Stimulated activated CD8-positive, alpha-beta memory T cell treated with anti-CD3 and anti-CD28 coated beads, Interleukin-15, amount 100 ng/mL, for 1 hour (primary cell): Measurements from ENCODE around the gene ZNF451.
A peak's percentile ranks its signal among the peaks of the same experiment; 100 is the strongest.
"Not testable (repeated sequence)": the region's sequence is repeated elsewhere in the genome, so short reads cannot be mapped to it uniquely, and the experiment has no call there.

Experiments used
- DNase-seq: peaks from one replicate; pipeline ENCODE4 v3.0.0-alpha.2; 2020; ENCODE audit warnings: low read depth

The ZNF451 gene, protein sequence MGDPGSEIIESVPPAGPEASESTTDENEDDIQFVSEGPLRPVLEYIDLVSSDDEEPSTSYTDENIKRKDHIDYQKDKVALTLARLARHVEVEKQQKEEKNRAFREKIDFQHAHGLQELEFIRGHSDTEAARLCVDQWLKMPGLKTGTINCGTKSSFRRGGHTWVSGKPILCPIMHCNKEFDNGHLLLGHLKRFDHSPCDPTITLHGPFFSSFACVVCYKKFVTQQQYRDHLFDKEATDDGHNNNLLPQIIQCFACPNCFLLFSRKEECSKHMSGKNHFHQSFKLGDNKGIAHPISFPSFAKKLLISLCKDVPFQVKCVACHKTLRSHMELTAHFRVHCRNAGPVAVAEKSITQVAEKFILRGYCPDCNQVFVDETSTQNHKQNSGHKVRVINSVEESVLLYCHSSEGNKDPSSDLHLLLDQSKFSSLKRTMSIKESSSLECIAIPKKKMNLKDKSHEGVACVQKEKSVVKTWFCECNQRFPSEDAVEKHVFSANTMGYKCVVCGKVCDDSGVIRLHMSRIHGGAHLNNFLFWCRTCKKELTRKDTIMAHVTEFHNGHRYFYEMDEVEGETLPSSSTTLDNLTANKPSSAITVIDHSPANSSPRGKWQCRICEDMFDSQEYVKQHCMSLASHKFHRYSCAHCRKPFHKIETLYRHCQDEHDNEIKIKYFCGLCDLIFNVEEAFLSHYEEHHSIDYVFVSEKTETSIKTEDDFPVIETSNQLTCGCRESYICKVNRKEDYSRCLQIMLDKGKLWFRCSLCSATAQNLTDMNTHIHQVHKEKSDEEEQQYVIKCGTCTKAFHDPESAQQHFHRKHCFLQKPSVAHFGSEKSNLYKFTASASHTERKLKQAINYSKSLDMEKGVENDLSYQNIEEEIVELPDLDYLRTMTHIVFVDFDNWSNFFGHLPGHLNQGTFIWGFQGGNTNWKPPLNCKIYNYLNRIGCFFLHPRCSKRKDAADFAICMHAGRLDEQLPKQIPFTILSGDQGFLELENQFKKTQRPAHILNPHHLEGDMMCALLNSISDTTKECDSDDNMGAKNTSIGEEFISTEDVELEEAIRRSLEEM

DNA sequence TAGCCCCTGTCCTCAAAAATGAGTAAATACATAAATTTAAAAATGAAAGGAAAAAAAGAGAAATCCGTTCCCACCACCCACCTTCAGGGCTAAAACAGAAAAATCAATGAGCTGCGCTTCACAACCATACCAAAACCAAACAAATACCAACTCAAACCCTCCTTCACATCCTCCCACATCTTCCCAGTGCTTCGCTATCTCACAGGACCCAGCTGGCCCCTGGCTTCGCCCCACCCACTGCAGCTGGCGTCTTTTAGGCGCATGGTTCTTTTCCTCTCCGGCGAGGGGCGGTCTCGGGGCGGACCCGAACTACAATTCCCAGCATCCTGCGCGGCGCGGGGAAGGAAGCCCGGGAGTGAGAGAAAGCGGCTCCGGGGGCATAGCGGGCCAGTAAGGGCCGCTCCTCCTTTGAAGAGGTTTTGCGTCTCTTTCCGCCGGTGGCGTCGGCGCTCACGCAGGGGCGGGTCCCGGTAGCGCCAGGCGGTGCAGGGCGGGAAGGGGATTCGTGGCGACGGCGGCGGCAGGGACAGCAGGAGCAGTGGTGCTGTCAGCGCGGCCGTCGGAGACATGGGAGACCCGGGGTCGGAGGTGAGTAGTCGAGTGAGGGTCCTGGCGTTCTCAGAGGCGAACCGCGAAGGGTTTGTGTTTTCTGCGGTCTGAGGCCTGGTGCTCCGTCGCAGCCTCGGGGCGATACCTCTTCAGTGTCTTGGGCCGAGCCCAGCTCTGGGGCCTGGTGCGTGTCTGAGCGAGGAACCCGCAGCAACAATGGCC lies at the start of gene ZNF451:
TSS of gene ZNF451 (plus strand) at position 502 of the 771 bp plus-strand sequence. CDS start at position 568, 66 bp downstream.
- peak; percentile 95 for DNase-seq

DNA sequence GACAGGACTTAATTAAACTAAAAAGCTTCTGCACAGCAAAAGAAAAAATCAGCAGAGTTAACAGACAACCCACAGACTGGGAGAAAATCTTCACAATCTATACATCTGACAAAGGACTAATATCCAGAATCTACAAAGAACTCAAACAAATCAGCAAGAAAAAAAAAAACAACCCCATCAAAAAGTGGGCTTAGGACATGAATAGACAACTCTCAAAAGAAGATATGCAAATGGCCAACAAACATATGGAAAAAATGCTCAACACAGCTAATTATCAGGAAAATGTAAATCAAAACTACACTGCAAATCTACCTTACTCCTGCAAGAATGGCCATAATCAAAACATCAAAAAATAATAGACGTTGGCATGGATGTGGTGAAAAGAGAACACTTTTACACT lies 45.9 kb upstream of the ZNF451 start:
- DNase-seq = not testable (repeated sequence)

DNA sequence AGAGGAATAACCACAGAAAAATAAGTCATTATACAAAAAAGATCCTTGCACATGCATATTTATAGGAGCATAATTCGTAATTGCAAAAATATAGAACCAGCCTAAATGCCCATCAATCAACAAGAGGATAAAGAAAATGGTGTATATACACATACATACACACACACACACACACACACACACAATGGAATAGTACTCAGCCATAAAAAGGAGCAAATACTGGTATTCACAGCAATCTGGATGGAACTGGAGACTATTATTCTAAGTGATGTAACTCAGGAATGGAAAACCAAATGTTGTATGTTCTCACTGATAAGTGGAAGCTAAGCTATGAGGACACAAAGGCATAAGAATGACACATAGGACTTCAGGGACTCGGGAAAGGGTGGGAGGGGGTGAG lies 45.4 kb upstream of the ZNF451 start:
- DNase-seq = no peak

DNA sequence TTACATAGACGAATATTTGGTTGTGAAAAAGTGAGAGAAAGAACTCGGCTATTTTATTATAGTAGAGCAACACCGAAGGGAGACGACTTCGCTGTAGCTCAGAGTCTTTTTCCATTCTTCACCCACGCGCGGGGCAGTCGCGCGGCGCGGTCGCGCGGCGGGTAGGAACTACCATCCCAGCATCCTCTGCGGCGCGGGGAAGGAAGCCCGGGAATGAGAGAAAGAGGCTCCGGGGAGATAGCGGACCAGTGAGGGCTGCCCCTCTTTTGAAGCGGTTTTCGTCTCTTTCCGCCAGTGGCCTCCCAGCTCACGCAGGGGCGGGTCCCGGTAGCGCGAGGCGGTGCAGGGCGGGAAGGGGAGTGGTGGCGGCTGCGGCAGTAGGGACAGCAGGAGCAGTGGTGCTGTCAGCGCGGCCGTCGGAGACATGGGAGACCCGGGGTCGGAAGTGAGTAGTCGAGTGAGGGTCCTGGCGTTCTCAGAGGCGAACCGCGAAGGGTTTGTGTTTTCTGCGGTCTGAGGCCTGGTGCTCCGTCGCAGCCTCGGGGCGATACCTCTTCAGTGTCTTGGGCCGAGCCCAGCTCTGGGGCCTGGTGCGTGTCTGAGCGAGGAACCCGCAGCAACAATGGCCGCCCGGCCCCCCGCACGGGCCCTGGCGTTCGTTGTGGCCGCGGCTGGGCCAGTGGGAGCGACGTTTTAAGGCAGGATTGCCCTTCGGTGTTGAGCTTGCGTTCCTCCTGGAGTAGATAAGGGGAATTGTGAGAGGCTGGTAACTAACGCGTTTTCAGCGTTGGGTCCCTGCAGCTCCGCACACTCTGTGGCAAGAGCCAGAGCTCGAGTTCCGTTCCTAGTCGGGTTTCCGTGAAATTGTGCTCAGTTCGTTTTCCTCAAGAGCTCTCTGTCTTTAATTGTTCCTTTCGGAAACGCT lies 43.4 kb upstream of the ZNF451 start, which contains the start of gene KIAA1586:
TSS of gene KIAA1586 (plus strand) at position 362 of the 925 bp plus-strand sequence. CDS start at position 425, 63 bp downstream.
- DNase-seq = peak; percentile 42

DNA sequence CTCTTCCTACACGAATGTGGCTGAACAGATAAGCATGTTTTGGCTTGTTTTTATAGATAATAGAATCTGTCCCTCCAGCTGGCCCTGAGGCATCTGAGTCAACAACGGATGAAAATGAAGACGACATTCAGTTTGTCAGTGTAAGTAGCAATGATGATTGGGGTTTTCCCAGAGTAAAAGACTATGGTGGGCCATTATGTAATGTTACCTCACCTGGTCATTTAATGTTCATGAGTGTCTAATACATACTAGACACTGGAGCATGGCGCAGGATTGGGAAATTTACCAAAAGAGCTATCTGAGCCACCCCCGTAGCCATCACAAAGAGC lies 42.8 kb upstream of the ZNF451 start:
- DNase-seq = not testable (repeated sequence)

DNA sequence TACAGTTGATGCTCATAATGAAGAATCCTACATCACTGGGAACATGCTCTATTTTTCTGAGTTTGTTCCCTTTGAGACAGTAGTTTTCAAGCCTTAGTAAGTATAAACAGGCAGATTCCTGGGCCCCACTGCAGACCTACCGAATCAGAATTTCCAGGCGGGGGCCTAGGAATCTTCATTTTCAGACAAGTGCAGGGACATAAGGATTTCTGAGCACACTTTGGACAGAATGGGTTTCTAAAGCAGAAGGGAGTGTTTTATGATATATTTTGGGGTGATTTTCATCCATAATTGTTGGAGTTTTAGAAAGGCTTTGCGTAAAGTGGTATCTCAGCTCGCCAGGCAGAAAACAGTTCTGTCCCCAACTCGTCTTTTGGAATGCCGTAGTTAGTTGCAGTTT lies 42.1 kb upstream of the ZNF451 start:
- not testable (repeated sequence) for DNase-seq

DNA sequence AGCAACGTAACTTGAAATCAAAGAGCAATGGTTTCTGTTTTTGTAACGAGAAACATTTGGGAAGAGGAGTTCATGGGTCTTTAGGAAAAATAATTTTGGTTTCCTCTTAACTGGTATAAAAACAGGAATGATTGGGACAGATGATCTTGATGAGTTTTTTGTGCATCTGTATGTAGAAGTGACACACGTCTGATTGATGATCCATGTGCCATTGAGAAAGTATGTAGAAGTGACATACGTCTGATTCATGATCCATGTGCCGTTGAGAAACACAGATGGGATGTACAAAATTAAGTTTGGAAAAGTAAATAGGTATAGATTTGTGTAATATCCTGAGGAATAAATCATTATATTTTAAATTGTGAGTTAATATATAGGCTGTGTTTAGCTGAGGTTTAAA lies 41.4 kb upstream of the ZNF451 start:
- no peak for DNase-seq

DNA sequence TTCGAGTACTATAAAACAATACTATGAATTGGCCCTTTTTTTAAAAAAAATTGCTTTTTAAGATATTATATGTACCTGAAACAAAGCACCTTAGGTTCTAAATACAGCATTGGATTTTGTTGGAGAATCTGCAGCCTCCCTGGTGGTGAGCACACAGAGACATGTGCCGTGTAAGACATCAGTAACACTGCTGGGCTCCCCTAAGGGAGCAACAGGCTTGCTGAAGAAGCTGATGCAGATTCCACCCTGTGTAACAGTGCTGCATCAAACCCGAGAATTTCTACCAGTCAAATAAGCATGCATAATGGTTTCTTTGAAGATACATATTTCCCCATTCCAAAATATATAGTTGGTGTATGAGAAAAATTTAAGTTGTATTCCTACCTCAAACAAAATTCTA lies 26.1 kb upstream of the ZNF451 start:
- DNase-seq = no peak

DNA sequence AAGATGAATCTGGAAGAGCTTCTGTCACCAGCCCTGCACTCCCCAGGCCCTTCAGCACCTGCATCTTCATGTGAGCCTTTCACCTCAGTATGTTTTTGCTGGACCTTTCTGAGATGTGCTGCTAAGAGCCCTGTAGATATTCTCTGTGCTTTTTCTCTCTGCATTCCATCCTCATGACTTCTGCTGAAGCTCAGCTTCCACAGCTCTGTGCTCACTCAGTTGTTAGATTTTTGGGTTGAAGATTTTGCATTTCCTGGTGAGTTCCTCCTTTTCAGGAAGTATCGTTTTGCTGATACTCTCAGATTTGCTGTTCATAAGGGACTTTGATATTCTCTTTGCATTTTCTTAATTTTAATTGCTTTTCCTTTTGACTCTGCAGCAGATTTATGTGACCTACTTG lies 25.2 kb upstream of the ZNF451 start:
- DNase-seq = no peak

DNA sequence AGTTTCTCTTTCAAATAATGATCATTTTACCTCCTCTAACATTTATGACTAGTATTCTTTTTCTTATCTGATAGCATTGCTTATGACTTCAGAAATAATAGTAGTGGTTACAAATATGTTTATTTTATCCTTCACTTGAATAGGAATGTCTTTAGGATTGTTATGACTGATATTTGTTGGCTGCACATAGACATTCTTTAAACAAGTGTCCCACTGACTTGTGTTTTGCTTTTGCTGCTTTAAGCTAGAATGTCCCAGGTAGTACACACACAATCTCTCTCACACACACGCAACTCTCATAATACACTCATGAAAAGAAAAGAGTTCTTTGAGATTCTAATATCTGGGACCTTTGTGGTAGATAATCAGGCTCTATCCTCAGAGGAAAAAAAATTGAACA lies 21.9 kb upstream of the ZNF451 start:
- no peak for DNase-seq

DNA sequence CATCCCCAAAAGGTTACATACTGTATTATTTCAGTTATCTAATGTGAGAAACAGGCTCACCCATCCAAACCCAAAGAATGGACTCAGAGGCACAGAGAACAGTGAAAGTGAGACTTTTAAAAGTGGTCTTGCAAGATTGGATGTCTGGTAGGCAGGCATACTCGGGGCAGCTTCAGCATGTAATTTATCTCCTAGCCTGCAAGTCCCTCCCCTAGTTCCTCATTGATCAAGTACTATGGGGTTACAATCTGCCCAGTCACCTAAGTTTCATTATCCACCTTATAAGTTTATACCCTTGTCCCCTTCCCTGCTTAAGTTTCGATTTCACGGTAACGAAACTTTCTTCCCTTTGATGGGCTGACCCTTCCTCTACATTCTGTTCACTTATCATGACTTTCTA lies 20.8 kb upstream of the ZNF451 start:
- no peak for DNase-seq

DNA sequence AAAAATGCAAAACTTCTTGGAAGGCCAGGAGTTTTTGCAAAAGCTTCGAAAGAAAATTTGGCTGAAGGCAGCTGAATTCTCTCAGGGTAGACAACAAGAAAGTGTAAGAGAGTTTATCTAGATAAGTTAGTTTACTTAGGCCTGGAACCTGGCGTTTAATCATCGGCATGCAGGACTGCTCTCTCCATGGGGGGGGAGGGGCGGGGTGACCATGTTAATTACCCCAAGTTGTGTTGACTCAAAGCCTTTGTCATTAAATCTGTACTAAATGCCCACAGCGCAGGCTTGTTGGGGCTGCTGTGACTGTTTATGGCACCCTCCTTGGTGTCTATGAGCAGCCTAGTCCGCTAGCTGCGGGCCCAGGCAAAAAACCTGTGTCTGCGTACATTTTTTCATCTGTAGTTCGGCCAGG lies 20.1 kb upstream of the ZNF451 start:
- DNase-seq = no peak

DNA sequence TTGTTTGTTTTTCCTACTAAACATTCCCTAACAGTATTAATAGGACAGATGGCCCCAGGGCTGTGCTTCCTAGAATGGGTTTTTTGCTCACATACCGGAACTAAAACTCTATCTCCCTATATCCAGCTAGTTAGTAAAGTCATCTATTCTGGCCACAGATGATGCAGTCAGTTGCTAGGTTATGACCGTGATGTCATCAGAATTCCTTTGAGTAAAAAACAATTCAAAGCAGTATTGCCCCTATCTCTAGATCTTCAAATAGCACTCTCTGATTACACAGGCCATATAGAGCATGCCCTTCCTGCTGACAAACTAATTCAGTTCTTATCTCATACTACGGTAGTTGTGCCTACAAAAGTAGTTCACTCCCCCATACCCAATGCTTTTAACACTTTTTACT lies 17.9 kb upstream of the ZNF451 start:
- no peak for DNase-seq

DNA sequence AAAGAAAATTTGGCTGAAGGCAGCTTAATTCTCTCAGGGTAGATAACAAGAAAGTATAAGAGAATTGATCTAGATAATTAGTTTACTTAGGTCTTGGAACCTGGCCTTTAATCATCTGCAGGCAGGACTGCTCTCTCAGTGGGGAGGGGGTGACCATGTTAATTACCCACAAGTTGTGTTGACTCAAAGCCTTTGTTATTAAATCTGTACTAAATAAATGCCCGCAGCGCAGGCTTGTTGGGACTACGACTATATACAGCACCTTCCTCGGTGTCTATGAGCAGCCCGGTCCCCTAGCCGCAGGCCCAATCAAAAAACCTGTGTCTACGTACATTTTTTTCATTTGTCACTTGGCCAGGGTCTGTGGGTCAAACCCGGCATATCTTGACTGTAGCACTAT lies 15.6 kb upstream of the ZNF451 start:
- DNase-seq = no peak

DNA sequence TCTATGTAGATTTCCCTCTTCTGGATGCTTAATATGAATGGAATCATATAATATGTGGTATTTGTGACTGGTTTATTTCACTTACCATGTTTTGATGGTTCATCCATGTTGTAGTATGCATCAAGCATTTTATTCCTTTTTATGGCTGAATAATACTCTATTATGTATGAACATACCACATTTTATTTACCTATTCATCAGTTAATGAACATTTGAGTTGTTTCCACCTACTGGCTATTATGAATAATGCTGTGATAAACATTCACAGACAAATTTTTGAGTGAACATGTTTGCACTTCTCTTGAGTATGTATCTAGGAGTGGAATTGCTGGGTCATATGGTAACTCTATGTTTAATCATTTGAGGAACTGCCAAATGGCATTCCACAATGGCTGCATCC lies 14.9 kb upstream of the ZNF451 start:
- no peak for DNase-seq

DNA sequence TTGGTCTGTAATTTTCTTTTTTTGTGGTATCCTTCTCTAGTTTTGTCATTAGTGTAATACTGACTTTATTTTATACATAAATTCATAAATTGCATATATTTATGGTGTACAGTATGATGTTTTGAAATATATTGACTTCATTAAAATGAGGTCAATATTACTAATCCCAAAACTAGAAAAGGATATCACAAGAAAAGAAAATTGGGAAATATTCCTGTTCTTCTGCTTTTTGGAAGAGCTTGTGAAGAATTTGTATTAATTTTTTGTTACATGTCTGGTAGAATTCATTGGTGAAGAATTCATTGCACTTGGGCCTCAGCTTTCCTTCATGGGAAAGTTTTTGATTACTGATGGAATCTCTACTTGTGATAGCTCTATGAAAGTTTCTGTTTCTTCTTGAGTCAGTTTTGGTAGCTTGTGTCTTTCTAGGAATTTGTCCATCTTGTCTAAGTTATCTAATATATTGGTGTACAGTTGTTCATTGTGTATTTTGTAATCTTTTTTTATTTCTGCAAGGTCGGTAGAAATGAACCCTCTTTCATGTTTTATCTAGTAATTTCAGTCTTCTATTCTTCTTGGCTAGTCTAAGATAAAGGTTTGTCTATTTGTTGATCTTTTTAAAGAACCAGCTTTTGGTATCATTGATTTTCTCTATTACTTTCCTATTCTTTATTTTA lies 11.3 kb upstream of the ZNF451 start:
- no peak for DNase-seq

DNA sequence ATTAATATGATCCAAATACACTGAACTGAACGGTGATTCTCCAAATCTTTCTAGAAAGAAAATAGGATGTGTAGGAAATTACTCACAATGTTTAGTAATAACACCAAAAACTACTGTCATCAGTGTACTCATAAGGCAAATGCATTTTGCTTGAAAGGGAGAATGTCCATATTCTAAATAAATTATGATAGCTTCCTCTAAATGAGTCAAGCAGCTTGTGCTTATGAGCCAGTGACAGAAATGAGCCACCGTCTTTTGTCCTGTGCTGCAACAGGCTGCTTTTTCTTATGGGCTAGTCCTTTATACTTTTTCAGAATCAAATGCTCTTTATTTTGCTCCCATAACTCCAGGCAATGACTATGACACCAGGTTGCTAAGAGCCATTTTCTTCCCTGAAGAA lies 4.5 kb upstream of the ZNF451 start:
- DNase-seq = no peak

DNA sequence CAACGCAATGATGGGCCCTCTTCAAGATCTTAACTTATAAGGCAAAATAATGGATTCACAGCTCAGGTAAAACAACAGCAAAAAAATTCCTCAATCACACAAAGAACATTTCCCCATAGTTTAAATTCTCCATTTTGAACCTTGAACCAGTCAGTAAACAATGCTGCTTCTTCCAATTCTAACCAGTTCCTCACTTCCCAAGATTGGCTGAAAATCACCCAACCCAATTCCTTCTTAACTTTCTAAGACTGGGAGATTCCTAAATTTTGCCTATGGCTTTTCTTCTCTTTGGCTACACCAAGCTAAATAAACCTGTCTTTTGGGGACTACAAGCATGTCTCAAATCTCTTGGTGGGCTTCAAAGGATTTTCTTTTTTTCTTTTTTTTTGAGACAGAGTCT lies 3.1 kb upstream of the ZNF451 start:
- DNase-seq = no peak

DNA sequence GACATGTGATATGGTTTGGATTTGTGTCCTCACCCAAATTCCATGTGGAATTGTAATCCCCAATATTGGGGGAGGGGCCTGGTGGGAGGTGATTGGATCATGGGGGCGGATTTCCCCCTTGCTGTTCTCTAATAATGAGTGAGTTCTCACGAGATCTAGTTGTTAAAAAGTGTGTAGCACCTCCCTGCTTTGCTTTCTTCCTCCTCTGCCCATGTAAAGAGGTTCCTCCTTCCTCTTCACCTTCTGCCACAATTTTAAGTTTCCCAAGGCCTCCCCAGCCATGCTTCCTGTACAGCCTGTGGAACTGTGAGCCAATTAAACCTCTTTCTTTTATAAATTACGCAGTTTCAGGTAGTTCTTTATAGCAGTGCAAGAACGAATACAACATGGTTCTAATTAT lies 2.1 kb upstream of the ZNF451 start:
- no peak for DNase-seq

DNA sequence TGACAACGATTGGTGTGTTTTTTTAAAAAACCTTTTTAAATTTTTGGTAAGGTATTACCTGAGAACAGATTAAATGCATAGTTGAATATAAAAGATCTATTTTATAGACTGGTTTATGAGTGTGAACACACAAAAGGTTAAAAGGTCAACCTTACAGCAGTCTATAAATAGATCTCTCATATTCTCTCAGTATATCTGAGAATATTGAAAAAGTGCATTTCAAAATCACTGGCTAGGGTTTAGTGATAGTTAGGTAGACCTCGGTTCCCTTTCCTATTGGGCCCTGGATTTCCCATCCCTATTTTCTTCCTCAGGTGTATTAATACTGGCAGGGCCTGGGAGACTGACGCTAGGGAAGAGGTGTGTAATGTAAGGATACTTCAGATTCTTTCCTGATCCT lies 723 bp upstream of the ZNF451 start:
- DNase-seq = no peak
